ENCODE data around the gene RUSF1.
"Not testable (repeated sequence)": the region's sequence is repeated elsewhere in the genome, so short reads cannot be mapped to it uniquely, and the experiment has no call there.

DNA sequence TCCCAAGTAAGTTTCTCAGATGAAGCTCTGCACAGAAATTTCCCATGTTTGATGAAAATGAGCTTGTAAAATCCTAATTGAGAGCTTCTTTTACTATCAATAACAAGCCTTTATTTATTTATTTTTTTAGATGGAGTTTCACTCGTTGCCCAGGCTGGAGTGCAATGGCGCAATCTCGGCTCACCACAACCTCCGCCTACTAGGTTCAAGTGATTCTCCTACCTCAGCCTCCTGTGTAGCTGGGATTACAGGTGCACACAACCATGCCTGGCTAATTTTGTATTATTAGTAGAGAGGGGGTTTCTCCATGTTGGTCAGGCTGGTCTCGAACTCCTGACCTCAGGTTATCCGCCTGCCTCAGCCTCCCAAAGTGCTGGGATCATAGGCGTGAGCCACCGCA is 4.6 kb downstream of the RUSF1 start:
- TF ChIP-seq, protein P1, sequence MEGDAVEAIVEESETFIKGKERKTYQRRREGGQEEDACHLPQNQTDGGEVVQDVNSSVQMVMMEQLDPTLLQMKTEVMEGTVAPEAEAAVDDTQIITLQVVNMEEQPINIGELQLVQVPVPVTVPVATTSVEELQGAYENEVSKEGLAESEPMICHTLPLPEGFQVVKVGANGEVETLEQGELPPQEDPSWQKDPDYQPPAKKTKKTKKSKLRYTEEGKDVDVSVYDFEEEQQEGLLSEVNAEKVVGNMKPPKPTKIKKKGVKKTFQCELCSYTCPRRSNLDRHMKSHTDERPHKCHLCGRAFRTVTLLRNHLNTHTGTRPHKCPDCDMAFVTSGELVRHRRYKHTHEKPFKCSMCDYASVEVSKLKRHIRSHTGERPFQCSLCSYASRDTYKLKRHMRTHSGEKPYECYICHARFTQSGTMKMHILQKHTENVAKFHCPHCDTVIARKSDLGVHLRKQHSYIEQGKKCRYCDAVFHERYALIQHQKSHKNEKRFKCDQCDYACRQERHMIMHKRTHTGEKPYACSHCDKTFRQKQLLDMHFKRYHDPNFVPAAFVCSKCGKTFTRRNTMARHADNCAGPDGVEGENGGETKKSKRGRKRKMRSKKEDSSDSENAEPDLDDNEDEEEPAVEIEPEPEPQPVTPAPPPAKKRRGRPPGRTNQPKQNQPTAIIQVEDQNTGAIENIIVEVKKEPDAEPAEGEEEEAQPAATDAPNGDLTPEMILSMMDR (optimal IDR thresholded peaks at IDR 0.05 in 1 of 3, IDR thresholded peaks at IDR 0.05 in 1 of 3, conservative IDR thresholded peaks at IDR 0.05 in 1 of 3; ENCODE audit: extremely low read depth in 1 of 3, insufficient read depth in 2 of 3, low read length in 3 of 3): not testable (repeated sequence)
- TF ChIP-seq EZH2 (IDR thresholded peaks at IDR 0.05; ENCODE audit: low read length): not testable (repeated sequence)
